ENCODE results near the gene GAST.

The GAST gene

DNA sequence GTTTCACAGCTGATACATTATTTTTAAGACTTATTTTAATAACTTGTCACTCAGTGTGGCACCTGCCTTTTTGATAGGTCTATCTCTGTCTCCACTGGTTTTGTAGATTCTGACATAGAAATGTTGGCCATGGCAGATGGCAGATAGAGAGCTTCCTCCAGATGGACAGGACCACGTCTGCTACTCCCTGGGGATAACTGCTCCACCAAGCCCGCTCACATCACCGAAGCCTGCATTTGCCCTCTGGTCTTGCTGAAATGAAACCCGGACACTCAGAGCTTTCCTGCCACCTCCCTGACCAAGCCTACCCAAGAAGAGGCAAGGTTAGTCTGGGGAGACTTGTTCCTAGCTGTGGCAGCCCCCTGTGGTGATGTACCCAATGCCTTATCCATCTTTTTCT, 38.7 kb downstream of the GAST start:
- no peak for DNase-seq

GRCh38 chr17:41751288-41751687, 39.2 kb downstream of the GAST start:
- no peak for DNase-seq

DNA sequence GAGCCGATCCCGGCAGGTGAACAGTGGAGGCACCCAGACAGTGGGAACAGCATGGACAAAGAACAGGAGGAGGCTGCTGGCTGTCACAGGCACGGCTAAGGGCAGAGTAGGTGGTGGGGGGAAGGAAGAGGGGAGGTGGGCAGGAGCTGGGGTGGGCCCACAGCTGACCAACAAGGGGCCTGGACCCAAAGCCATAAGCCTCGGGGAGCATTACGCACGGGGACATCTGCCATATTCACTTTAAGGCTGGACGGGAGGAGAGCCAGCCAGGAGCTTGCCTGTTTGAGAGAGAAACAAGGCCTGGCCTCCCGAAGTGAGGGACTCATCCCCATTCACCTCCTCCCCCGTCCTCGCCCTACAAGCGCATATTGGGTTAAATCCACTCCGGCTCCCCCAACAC, 41.9 kb downstream of the GAST start:
- DNase-seq: no peak

DNA sequence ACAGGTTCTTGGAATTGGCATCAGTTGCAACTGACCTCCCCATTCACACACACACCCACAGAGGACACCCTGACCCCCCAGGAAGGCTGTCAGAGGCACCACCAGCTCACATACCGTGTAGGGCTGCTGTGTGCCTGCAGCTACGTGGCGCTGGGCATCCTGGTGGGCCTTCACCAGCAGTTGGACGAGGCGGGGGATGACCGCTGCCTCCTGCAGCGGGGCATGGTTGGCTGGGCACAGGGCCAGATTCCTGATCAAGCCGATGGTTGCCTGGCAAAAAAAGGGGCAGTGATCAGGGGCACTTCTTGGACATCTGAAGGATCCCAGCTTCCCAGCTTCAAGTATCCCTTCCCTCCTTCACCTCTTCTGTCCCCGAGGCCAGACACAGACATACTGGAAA, 46.5 kb downstream of the GAST start:
- DNase-seq: no peak

GRCh38 chr17:41760878-41761277, 48.7 kb downstream of the GAST start:
- DNase-seq: no peak

GRCh38 chr17:41762391-41762790, 50.3 kb downstream of the GAST start:
- no peak for DNase-seq

- DNase-seq: no peak
Measured at GRCh38 chr17:41762841-41763240, 50.7 kb downstream of the GAST start.

- DNase-seq: no peak
Measured at GRCh38 chr17:41763327-41763726, 51.2 kb downstream of the GAST start.
